A549 (cell line): Measurements from ENCODE around the gene SLC25A48. TPM values are rescaled to one million over a fixed set of nuclear protein-coding genes. Genes with fewer than 3 reads are reported as not detected.

Experiments
- ATAC-seq, 2 experiments: fragments of 200-7000 bp in 1 of 2; fragments of >200 bp in 1 of 2; cut with Nextera tagmentation in 1 of 2; cut with Tn5 transposase in 1 of 2; 3 replicates each; pipeline versions ENCODE4 v1.8.0 to v1.9.1; 2018 to 2020; ENCODE audit warnings: mild to moderate bottlenecking in 1 of 2, moderate library complexity in 1 of 2
- CTCF ChIA-PET: fragments of 300-600 bp; sonication (Branson Sonifier 250); formaldehyde crosslinking; extraction: SDS; loops from one replicate; lab custom pipeline; 2021; ENCODE audit warnings: antibody characterized with exemption, inconsistent platforms; lab: Yijun Ruan, JAX
- POLR2A ChIA-PET: fragments of 350-600 bp; formaldehyde crosslinking; extraction: SDS; loops from one replicate; lab custom pipeline; 2021; ENCODE audit warnings: antibody characterized with exemption, inconsistent platforms; lab: Yijun Ruan, JAX
- DNase-seq, 2 experiments: peaks; one replicate each; pipeline versions ENCODE4 v3.0.0 to v3.0.0-alpha.2; 2011 to 2016; ENCODE audit warnings: low read depth in 1 of 2, low spot score in 1 of 2
- FAIRE-seq: peaks from 2 replicates; lab custom pipeline; 2011; peaks lifted over from hg19 to GRCh38; lab: Jason Lieb, UNC
- H3K27ac ChIP-seq, 2 experiments: fragments of >200 bp; sonication (Bioruptor Twin); formaldehyde crosslinking; 3 replicates each; pipeline ENCODE4 v1.5.1; 2016 to 2017
- H3K4me1 ChIP-seq: fragments of >200 bp; sonication (Bioruptor Twin); formaldehyde crosslinking; 3 replicates; pipeline ENCODE4 v1.6.1; 2016
- H3K4me2 ChIP-seq: fragments of >200 bp; sonication (Bioruptor Twin); formaldehyde crosslinking; 3 replicates; pipeline ENCODE4 v1.6.1; 2016
- H3K4me3 ChIP-seq: fragments of >200 bp; sonication (Bioruptor Twin); formaldehyde crosslinking; 3 replicates; pipeline ENCODE4 v1.5.1; 2016
- H3K9me3 ChIP-seq: fragments of >200 bp; sonication (Bioruptor Twin); formaldehyde crosslinking; 3 replicates; pipeline ENCODE4 v1.6.1; 2016
- ATOH8 ChIP-seq: fragments of 250-450 bp; sonication (Bioruptor Pico); IDR thresholded peaks from 2 replicates; pipeline ENCODE4 v1.5.0; 2020; ENCODE audit warnings: low read depth, mild to moderate bottlenecking, moderate library complexity
- CBX8 ChIP-seq: fragments of 200-600 bp; sonication (generic); IDR thresholded peaks from 2 replicates; pipeline ENCODE4 v1.6.1; 2016
- CEBPB ChIP-seq, 2 experiments: fragments of >200 bp in 1 of 2; sonication (Bioruptor Twin) in 1 of 2; formaldehyde crosslinking in 1 of 2; IDR thresholded peaks; 2 replicates each; pipeline ENCODE4 v1.6.1; 2012 to 2016
- CHD4 ChIP-seq: fragments of 200-600 bp; sonication (generic); IDR thresholded peaks from 2 replicates; pipeline ENCODE4 v1.6.1; 2016; ENCODE audit warnings: antibody characterized with exemption, mild to moderate bottlenecking, borderline replicate concordance
- E2F6 ChIP-seq: IDR thresholded peaks from 2 replicates; pipeline ENCODE4 v1.6.1; 2012; ENCODE audit warnings: low read depth, borderline replicate concordance
- ESRRA ChIP-seq: fragments of 150-350 bp; IDR thresholded peaks from 2 replicates; pipeline ENCODE4 v1.6.1; 2014; ENCODE audit warnings: mild to moderate bottlenecking, low read length, borderline replicate concordance
- FOSB ChIP-seq: fragments of 250-450 bp; sonication (Bioruptor Pico); IDR thresholded peaks from 2 replicates; pipeline ENCODE4 v1.5.0; 2020; ENCODE audit warnings: mild to moderate bottlenecking, moderate library complexity
- FOSL2 ChIP-seq, 2 experiments: fragments of 450-650 bp in 1 of 2; fragments of >200 bp in 1 of 2; sonication (Bioruptor Twin) in 1 of 2; formaldehyde crosslinking; IDR thresholded peaks; 2 replicates each; pipeline versions ENCODE4 v1.5.0 to v1.6.1; 2016 to 2020; ENCODE audit warnings: mild to moderate bottlenecking in 1 of 2, moderate library complexity in 1 of 2
- HOXA7 ChIP-seq: fragments of 250-450 bp; sonication (Bioruptor Pico); IDR thresholded peaks from 2 replicates; pipeline ENCODE4 v1.5.0; 2020; ENCODE audit warnings: mild to moderate bottlenecking, moderate library complexity
- JUNB ChIP-seq: fragments of >200 bp; sonication (Bioruptor Twin); formaldehyde crosslinking; IDR thresholded peaks from 2 replicates; pipeline ENCODE4 v1.6.1; 2016
- MYC ChIP-seq: IDR thresholded peaks from 2 replicates; pipeline ENCODE4 v1.6.1; 2012; ENCODE audit warnings: mild to moderate bottlenecking, inconsistent platforms, low read length, improper control_type of control experiment, borderline replicate concordance
- PBX3 ChIP-seq: IDR thresholded peaks from 2 replicates; pipeline ENCODE4 v1.6.1; 2012
- PHF8 ChIP-seq: fragments of 200-600 bp; sonication (generic); IDR thresholded peaks from 2 replicates; pipeline ENCODE4 v1.6.1; 2016; ENCODE audit warnings: low read depth, mild to moderate bottlenecking, antibody characterized with exemption, moderate library complexity, borderline replicate concordance
- POLR2A ChIP-seq: IDR thresholded peaks from 2 replicates; pipeline ENCODE4 v1.6.1; 2012; ENCODE audit warnings: mild to moderate bottlenecking, low read length
- POLR2AphosphoS2 ChIP-seq: conservative IDR thresholded peaks from 2 replicates; pipeline ENCODE4 v1.6.1; 2012; ENCODE audit warnings: low read length, improper control_type of control experiment, inconsistent platforms
- RAD21 ChIP-seq, 2 experiments: fragments of >200 bp in 1 of 2; sonication (Bioruptor Twin) in 1 of 2; formaldehyde crosslinking in 1 of 2; IDR thresholded peaks in 1 of 2; conservative IDR thresholded peaks in 1 of 2; 2 replicates in 1 of 2; 3 replicates in 1 of 2; pipeline ENCODE4 v1.6.1; 2012 to 2018; ENCODE audit warnings: inconsistent platforms in 1 of 2
- RCOR1 ChIP-seq: fragments of 150-350 bp; IDR thresholded peaks from 2 replicates; pipeline ENCODE4 v1.6.1; 2014; ENCODE audit warnings: antibody characterized with exemption, low read length, low read depth
- RFX5 ChIP-seq: fragments of 450-650 bp; IDR thresholded peaks from 2 replicates; pipeline ENCODE4 v1.7.1; 2014; ENCODE audit warnings: antibody characterized with exemption, mild to moderate bottlenecking, moderate library complexity
- SMC3 ChIP-seq: fragments of >200 bp; sonication (Bioruptor Twin); formaldehyde crosslinking; IDR thresholded peaks from 3 replicates; pipeline ENCODE4 v1.6.1; 2018; ENCODE audit warnings: inconsistent platforms
- SREBF2 ChIP-seq: fragments of 450-650 bp; IDR thresholded peaks from 2 replicates; pipeline ENCODE4 v1.6.1; 2014; ENCODE audit warnings: mild to moderate bottlenecking, moderate library complexity
- ZC3H11A ChIP-seq: fragments of 450-650 bp; IDR thresholded peaks from 2 replicates; pipeline ENCODE4 v1.6.1; 2014; ENCODE audit warnings: antibody characterized with exemption, mild to moderate bottlenecking
- ZFP36 ChIP-seq: fragments of 450-650 bp; IDR thresholded peaks from 2 replicates; pipeline ENCODE4 v1.6.1; 2014; ENCODE audit warnings: borderline replicate concordance; ENCODE audit not compliant: partially characterized antibody
- ZNF302 ChIP-seq: fragments of 250-450 bp; sonication (Bioruptor Pico); IDR thresholded peaks from 2 replicates; pipeline ENCODE4 v1.9.0; 2021; ENCODE audit warnings: inconsistent platforms, mild to moderate bottlenecking, moderate library complexity
- WGBS: methylation state at CpG from one replicate; pipeline ENCODE4 v1.1.6; 2017; ENCODE audit errors: missing lambda C conversion rate; 5-methylcytosine and 5-hydroxymethylcytosine counted together
- polyA plus RNA-seq, 4 experiments: library from polyadenylated mRNA; depleted of rRNA in 3 of 4; stranded (reverse); fragments of >200 nt; fragmentation: RNase III in 1 of 4; extraction: RNeasy Plus Mini Kit Qiagen cat#74134 plus additional on column Dnase treatment in 1 of 4; gene quantifications; 2 replicates in 3 of 4; 3 replicates in 1 of 4; pipeline ENCODE4 v1.2.3, GENCODE V29; 2011 to 2017
- TF ChIP-seq, protein P1 (sequence below): IDR thresholded peaks from 2 replicates; pipeline ENCODE4 v1.6.1; 2012

SLC25A48 gene
- polyA plus RNA-seq, 2 of the 4 experiments (the other 2 are of a cell fraction): 0.18 TPM; not detected in 1

- Histone ChIP-seq H3K4me3 (no peak overlapping the region), H3K9me3 (no peaks in the 10 kb centered on the region), H3K4me2 (no peak overlapping the region), H3K27ac (no peak overlapping the region), H3K4me1 (peaks cover 10% of the 10 kb centered on the region; the same call in 2 of the 3 replicates)
- POLR2A ChIA-PET: interaction anchor here (1.4 kb wide), 1 partner anchor 134 kb away, joined by 3 read pairs; no protein-coding TSS in a partner anchor
- CTCF ChIA-PET: interaction anchor here (1.5 kb wide), 1 partner anchor 26 kb away, joined by 3 read pairs; no protein-coding TSS in a partner anchor
- no peak for DNase-seq
- FAIRE-seq: no peak
- WGBS: 60% methylated on average over 3 of the region's 3 CpGs
- TF ChIP-seq ATOH8 (CRISPR knock-in tag): no peak
- TF ChIP-seq CBX8: no peak
- TF ChIP-seq SMC3: no peak
- no peak for TF ChIP-seq RCOR1
- TF ChIP-seq HOXA7 (CRISPR knock-in tag): no peak
- no peak for TF ChIP-seq ZFP36
- TF ChIP-seq ESRRA: no peak
- TF ChIP-seq ZC3H11A: no peak
- no peak for TF ChIP-seq FOSB (CRISPR knock-in tag)
- TF ChIP-seq POLR2A: no peak
- no peak for ATAC-seq
These were observed 85.7 kb downstream of the SLC25A48 start for GRCh38 chr5:135920199-135920598.

- Histone ChIP-seq H3K27ac (no peak overlapping the region), H3K4me2 (peak overlapping the region; percentile 16), H3K4me3 (no peak overlapping the region), H3K9me3 (no peaks in the 10 kb centered on the region), H3K4me1 (peaks cover 10% of the 10 kb centered on the region; the same call in 2 of the 3 replicates)
- DNase-seq (no peak), FAIRE-seq (no peak), ATAC-seq (peak; percentile 70 to 76; a peak in 4 of 6 replicates)
- ChIA-PET CTCF (interaction anchor here (0.5 to 1.5 kb wide), 3 partner anchors 27 to 252 kb away, joined by 3 to 4 read pairs (median 3); no protein-coding TSS in a partner anchor), POLR2A (interaction anchor here (0.6 to 1.4 kb wide), 4 partner anchors 9 to 137 kb away, joined by 3 read pairs; no protein-coding TSS in a partner anchor)
- no peak for TF ChIP-seq ZNF302 (CRISPR knock-in tag)
- TF ChIP-seq CHD4: no peak
- TF ChIP-seq JUNB: peak; percentile 26; the same call in 1 of the 2 replicates
- TF ChIP-seq FOSL2 (IDR thresholded peaks at IDR 0.05): 0 out of 2 replicates have a peak, but pooled peaks have one; percentile 28
- TF ChIP-seq FOSL2 (CRISPR knock-in tag; IDR thresholded peaks at IDR 0.05): peak; percentile 55
- TF ChIP-seq CEBPB (IDR thresholded peaks at IDR 0.05): peak; percentile 36 to 39; a peak in 2 of 4 replicates
- 3% methylated on average over 1 of the region's 1 CpG for WGBS
These were observed 86.9 kb downstream of the SLC25A48 start for GRCh38 chr5:135921388-135921787.

DNA sequence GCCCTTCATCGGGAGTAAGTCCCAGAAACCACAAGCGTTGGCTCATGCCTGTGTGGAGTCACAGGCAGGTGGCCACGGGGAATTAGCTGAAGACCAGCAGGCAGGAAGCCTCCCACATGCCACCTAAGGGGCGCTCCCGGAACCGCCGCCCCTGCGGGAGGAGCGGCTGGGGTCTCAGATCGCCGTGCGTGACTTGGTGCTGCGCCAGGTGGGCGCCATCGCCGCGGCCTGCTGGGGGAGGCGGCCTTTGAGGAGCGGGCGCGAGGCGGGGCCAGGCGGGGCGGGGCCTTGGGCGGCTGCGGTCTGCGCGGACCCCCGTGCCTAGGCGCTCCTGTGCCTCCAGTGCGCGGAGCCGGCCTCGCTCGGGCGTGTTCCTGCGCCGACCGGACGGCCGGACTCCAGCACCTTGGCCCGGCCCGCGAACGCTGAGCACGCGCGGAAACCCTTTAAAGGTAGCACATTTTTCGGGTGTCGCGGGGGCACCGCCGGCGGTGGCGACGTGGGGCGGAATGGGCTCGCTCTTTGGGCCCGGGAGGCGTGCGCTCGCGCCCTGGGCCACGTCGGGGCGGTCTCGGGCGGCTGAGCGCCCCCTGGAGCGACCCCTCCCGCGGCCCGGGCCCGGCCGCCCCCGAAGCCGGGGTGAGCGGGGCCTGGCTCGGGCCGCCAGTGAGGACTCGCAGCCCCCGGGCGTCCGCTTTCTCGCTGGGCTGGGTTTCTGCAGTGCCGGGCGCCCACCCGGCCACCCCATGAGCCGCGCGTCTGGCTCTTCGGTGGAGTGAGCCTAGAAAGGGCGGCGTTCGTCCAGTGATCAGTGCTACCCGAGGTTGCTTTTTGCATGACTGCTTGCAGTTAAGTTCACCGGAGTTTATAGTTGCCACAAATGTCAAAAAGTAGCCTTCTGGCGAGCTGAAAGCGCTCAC lies 95.8 kb downstream of the SLC25A48 start:
- ATAC-seq: peak; percentile 92 to 96
- Histone ChIP-seq H3K4me1 (peaks cover 6% of the 10 kb centered on the region; the same call in 2 of the 3 replicates), H3K9me3 (peaks cover 7% of the 10 kb centered on the region; the same call in 2 of the 3 replicates)
- CTCF ChIA-PET: interaction anchor here (0.6 to 2.3 kb wide), 5 partner anchors 15 to 133 kb away, joined by 3 to 6 read pairs (median 3); no protein-coding TSS in a partner anchor
- no peak for TF ChIP-seq ZNF302 (CRISPR knock-in tag)
- peak; percentile 38; the same call in 1 of the 2 replicates for TF ChIP-seq PHF8
- 0 out of 5 replicates have a peak, but pooled peaks of 1 of the 2 experiments have one; percentile 17 for TF ChIP-seq RAD21 (conservative IDR thresholded peaks at IDR 0.05 in 1 of 2, IDR thresholded peaks at IDR 0.05 in 1 of 2)
- no peak for TF ChIP-seq PBX3
- no peak for TF ChIP-seq POLR2AphosphoS2
- TF ChIP-seq JUNB: no peak
- TF ChIP-seq RFX5: no peak
- TF ChIP-seq MYC: no peak
- no peak for TF ChIP-seq CBX8
- no peak for TF ChIP-seq RCOR1
- TF ChIP-seq E2F6: peak; percentile 19; the same call in 1 of the 2 replicates
- no peak for TF ChIP-seq SREBF2
- TF ChIP-seq POLR2A: peak; percentile 13; the same call in 1 of the 2 replicates
- TF ChIP-seq FOSB (CRISPR knock-in tag): no peak
- TF ChIP-seq, protein P1, sequence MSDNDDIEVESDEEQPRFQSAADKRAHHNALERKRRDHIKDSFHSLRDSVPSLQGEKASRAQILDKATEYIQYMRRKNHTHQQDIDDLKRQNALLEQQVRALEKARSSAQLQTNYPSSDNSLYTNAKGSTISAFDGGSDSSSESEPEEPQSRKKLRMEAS: peak; percentile 75; the same call in 1 of the 2 replicates
- TF ChIP-seq, all 56 proteins: peak for 5
- H3K27ac ChIP-seq: peak overlapping the region; percentile 79 to 93
- H3K4me2 ChIP-seq: peak overlapping the region; percentile 70
- DNase-seq: peak; percentile 35 to 48
- H3K4me3 ChIP-seq: peak overlapping the region; percentile 67
- no peak for FAIRE-seq
- 58% methylated on average over 19 of the region's 99 CpGs for WGBS
- POLR2A ChIA-PET: interaction anchor here (0.9 to 1.0 kb wide), 2 partner anchors 9 to 102 kb away, joined by 3 read pairs; no protein-coding TSS in a partner anchor
